HG02884 (cell line): ENCODE results near the gene SLX9.

Experiments used
- ATAC-seq: cut with Tn5 transposase; IDR thresholded peaks from one replicate; pipeline ENCODE4 v1.9.1; 2021; ENCODE audit warnings: mild to moderate bottlenecking, moderate library complexity; ENCODE audit not compliant: unreplicated experiment

SLX9 gene

DNA sequence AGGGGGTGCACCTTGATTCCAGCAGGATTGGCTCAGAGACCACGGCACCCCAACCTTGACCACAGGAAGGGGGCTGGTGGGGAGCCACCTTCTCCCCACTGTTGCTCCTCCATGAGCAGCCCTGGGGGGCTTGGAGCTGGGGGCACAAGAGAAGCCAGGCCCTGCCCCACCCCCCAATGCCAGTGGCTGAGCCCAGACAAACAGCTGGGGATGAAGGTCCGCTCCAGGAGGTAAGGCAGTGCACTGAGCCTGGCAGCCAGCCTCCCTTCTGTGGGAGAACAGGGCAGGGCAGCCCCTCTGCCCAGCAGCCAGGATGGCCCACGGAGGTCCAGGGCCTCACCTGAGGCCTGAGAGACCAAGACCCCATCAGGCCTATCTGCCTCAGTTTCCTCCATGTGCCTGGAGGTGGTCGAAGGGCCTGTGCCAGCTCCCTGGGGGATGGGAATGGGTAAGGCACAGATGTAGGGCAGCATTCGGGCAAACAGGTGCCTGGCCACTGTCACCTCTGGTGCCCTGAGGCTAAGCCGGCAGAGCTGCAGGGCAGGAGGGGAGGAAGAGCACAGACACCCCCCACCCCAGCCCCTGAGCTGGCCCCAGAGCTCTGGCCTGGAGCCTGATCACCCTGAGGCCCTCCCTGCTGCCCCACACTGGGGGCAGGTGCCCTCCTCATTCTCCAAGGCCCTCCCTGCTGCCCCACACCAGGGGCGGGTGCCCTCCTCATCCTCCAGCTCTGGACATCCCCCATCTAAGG, 26.2 kb upstream of the SLX9 start:
- ATAC-seq, result no peak

GRCh38 chr21:44914176-44914874, 25.5 kb upstream of the SLX9 start:
- ATAC-seq, result no peak

- no peak for ATAC-seq
These were observed 22.9 kb upstream of the SLX9 start for GRCh38 chr21:44916965-44917364.

DNA sequence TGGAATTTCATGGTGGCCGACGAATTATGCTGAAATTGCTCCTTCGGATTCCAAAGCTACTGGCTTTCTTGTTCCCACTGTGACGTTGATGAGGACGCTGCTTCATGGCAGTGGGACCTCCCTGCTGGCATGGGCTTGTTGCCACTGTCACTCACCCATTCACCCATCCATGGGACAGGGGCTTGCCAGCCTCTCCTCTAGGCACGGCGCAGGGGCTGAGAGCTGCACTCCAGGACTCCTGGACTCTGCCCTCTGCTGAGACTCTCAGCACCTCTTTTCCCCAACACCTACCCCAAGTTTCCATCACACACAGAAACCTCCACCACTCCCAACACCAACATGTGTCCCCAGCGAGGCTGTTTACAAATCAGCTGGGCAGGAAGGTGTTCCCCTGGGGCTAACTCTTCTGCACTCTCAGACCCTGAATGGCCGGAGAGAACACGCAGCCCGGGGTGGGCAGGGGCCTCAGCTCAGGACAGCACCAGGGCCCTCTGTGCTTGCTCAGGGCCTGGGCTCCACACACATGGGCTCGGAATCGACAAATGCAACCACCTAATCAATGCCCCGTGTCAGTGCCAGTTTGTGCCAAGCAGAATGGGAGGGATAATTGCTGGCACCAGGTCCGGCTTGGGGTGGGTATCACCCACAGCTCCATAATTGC, 22.3 kb upstream of the SLX9 start:
- ATAC-seq, result no peak

GRCh38 chr21:44918107-44918470, 21.7 kb upstream of the SLX9 start:
- no peak for ATAC-seq

GRCh38 chr21:44918581-44919033, 21.2 kb upstream of the SLX9 start:
- no peak for ATAC-seq

- ATAC-seq, result no peak
These were observed 20.5 kb upstream of the SLX9 start for GRCh38 chr21:44919111-44919912.

- ATAC-seq, result no peak
These were observed 19.7 kb upstream of the SLX9 start for GRCh38 chr21:44919913-44920693.

- no peak for ATAC-seq
These were observed 18.9 kb upstream of the SLX9 start, which contains the start of gene ITGB2 for GRCh38 chr21:44920694-44921604. Gene ITGB2, minus strand, starts transcription at chr21:44920899. Its CDS starts 10,117 bp downstream, at chr21:44910782.

DNA sequence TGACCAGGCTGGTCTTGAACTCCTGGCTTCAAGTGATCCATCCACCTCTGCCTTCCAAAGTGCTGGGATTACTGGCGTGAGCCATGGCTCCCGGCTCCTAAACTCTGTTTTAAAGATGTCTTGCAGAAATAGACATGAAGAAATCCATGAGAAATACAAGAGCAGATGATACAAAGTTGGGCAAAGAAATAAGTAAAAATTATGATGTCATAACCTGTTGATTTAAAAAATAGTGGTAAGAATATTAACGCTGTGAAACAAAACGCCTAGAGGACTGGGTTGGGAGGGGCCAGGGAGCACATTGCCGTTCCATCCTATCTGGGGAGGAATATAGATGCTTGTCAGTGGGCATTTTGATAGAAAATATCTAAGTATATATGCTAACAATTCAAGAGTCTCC, 17.9 kb upstream of the SLX9 start:
- no peak for ATAC-seq

- ATAC-seq, result no peak
These were observed 16.2 kb upstream of the SLX9 start for GRCh38 chr21:44923480-44924084.

DNA sequence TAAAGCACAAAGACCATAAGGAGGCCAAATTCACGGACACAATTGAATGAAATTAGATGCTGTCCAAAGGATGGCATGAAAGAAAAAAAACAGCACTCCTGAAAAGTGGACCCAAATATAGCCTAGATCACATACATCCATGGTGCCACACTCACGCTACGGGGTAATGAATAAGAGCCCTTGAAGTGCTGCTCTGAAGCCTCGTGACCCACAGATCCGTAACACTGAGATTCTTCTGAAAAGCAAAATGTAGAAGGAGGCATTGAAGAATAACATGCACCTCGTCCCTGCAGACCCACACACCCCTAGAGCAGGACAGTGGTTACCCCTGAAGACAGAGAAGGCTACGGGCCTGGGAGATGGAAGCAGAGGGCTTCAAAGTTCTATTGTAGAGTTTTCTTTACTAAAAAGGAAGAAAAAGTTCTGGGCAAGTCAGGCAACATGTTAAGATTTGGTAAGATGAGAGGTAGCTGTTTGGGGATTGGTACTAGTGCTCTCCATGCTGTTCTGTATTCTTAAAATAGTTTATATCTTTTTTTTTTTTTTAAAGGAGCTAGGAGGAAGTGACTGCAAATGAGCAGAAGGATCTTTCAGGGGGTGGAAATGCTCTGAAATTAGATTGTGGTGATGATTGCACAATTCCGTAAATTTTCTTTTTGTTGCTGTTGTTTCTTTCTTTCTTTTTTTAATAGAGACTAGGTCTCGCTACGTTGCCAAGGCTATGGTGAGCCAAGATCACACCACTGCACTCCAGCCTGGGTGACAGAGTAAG, 15.0 kb upstream of the SLX9 start:
- no peak for ATAC-seq

DNA sequence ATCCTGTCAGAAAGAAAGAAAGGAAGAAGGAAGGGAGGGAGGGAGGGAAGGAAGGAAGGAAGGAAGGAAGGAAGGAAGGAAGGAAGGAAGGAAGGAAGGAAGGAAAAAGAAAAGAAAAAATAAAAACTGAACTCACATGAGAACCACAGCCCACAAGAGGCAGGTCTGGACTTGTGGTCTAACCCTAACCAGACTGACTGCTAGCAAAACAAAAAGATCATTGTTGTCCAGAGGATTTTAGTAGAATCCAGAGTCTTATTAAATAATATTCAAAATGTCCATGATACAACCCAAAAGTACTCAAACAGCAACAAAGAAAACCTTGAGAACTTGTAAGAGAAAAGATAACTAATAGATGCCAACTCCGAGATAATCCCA, 14.5 kb upstream of the SLX9 start:
- ATAC-seq, result no peak

- ATAC-seq, result no peak
These were observed 13.3 kb upstream of the SLX9 start for GRCh38 chr21:44926331-44927101.

GRCh38 chr21:44927259-44927586, 12.6 kb upstream of the SLX9 start:
- no peak for ATAC-seq

DNA sequence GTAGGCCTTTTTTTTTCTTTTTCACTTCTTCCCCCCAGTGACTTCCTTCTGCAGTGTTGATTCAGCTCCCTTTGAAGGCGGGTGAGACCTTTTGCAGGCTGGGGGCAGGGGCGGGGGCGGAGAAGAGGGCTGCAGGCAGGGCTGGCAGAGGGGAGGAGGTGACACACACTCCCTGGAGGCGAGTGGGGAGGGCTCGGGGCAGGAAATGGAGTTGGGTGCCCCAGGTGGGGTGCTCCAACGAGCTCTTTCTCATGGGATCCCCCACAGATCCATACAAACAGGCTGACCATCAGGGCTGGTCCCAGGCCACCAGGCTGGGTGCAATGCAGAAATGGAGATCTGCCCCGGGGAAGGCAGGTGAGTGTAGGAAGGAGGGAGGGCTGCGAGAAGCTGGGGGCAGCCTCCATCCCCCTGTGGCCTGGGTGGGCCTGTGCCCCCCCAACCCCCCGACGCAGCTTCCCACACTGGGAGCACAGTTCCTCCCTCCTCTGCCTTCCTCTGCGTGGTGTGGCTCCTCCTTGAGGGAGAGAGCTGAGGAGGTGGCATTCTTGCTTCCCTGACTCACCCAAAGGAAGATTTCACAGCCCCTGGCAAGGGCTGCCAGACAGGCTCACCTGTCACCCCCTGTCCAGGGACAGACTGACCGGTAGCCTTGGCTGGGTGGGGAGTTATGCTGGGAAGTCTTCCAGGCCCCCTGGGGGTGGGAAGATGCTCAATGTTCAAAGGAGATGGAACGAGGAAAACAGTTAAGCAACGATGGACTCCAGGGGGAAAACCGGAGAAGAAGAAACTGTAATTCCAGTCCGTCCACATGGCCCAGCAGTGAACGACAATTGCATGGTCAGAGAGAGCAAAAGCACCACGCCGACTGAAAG, 12.0 kb upstream of the SLX9 start:
- no peak for ATAC-seq
